AG08395 (cell line): Measurements from ENCODE around the gene ANKRD62.

Experiments used
- DNase-seq: peaks from one replicate; pipeline ENCODE4 v3.0.0; 2012; ENCODE audit warnings: mixed read lengths, low spot score

Gene ANKRD62

GRCh38 chr18:12093520-12094257 is at the start of gene ANKRD62:
TSS of gene ANKRD62 (plus strand) at chr18:12093843. CDS start at chr18:12094018, 175 bp downstream.
- DNase-seq = no peak

- DNase-seq = no peak
Measured at GRCh38 chr18:12044591-12044990, 49.1 kb upstream of the ANKRD62 start.

- no peak for DNase-seq
Measured at GRCh38 chr18:12046046-12046750, 47.4 kb upstream of the ANKRD62 start.

- DNase-seq = no peak
Measured at GRCh38 chr18:12046751-12047335, 46.8 kb upstream of the ANKRD62 start.

GRCh38 chr18:12048010-12048826 is 45.4 kb upstream of the ANKRD62 start:
- DNase-seq = no peak

- peak; percentile 50 for DNase-seq
Measured at GRCh38 chr18:12048827-12049175, 44.8 kb upstream of the ANKRD62 start.

- DNase-seq = no peak
Measured at GRCh38 chr18:12049978-12050811, 43.4 kb upstream of the ANKRD62 start.

GRCh38 chr18:12052866-12053265 is 40.8 kb upstream of the ANKRD62 start:
- no peak for DNase-seq

GRCh38 chr18:12053289-12053688 is 40.4 kb upstream of the ANKRD62 start:
- DNase-seq = no peak

GRCh38 chr18:12056034-12056883 is 37.4 kb upstream of the ANKRD62 start:
- no peak for DNase-seq

- DNase-seq = no peak
Measured at GRCh38 chr18:12056884-12057402, 36.7 kb upstream of the ANKRD62 start.

- DNase-seq = no peak
Measured at GRCh38 chr18:12057419-12058039, 36.1 kb upstream of the ANKRD62 start.

- DNase-seq = no peak
Measured at GRCh38 chr18:12059334-12060181, 34.1 kb upstream of the ANKRD62 start.

GRCh38 chr18:12060182-12060870 is 33.3 kb upstream of the ANKRD62 start:
- no peak for DNase-seq

- DNase-seq = no peak
Measured at GRCh38 chr18:12061685-12062084, 32.0 kb upstream of the ANKRD62 start.

- DNase-seq = no peak
Measured at GRCh38 chr18:12062974-12063373, 30.7 kb upstream of the ANKRD62 start.

- DNase-seq = no peak
Measured at GRCh38 chr18:12064086-12064763, 29.4 kb upstream of the ANKRD62 start.

- DNase-seq = no peak
Measured at GRCh38 chr18:12065397-12065796, 28.2 kb upstream of the ANKRD62 start.
